HEK293 (cell line): ENCODE data around the gene ATF2.

ENCODE experiments used
- CTCF ChIP-seq: fragments of 450-650 bp; formaldehyde crosslinking; IDR thresholded peaks from 2 replicates; pipeline ENCODE4 v1.5.1; 2016; ENCODE audit warnings: missing biosample characterization, missing genetic modification characterization
- REST ChIP-seq: fragments of 450-650 bp; formaldehyde crosslinking; IDR thresholded peaks from 2 replicates; pipeline ENCODE4 v1.5.1; 2016; ENCODE audit warnings: missing biosample characterization, missing genetic modification characterization
- ZNF121 ChIP-seq: fragments of 450-650 bp; formaldehyde crosslinking; IDR thresholded peaks from 2 replicates; pipeline ENCODE4 v1.5.1; 2016; ENCODE audit warnings: missing biosample characterization, missing genetic modification characterization
- ZNF184 ChIP-seq: fragments of 450-650 bp; IDR thresholded peaks from 2 replicates; pipeline ENCODE4 v1.5.1; 2018; ENCODE audit warnings: missing biosample characterization, mild to moderate bottlenecking, missing genetic modification characterization
- ZNF624 ChIP-seq: fragments of 450-650 bp; formaldehyde crosslinking; IDR thresholded peaks from 2 replicates; pipeline ENCODE4 v1.5.1; 2017; ENCODE audit warnings: missing biosample characterization, missing genetic modification characterization
- ZSCAN18 ChIP-seq: fragments of 450-650 bp; formaldehyde crosslinking; IDR thresholded peaks from 2 replicates; pipeline ENCODE4 v1.5.1; 2016; ENCODE audit warnings: missing biosample characterization, missing genetic modification characterization
- ZSCAN5A ChIP-seq: fragments of 450-650 bp; formaldehyde crosslinking; IDR thresholded peaks from 2 replicates; pipeline ENCODE4 v1.5.1; 2016; ENCODE audit warnings: missing biosample characterization, missing genetic modification characterization

DNA sequence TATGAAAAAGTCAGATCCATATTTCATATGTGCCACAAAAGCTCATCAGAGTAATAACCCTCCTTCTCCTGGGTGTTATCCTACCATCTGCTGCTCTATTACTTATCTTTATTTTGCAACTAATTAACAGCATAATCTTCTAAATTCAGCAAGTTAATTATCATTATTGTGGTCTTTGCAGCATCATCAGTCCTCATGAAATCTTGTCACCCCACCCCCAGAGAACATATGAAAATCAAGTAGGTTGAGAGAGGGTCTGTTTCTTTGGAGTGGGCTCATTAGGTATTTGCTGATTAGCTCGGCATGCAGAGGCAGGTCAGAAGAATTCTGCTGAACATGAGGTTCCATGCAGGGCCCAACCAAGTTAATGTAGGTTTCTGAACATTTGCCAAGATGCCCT, 64.8 kb downstream of the ATF2 start:
- no peak for TF ChIP-seq CTCF
- no peak for TF ChIP-seq ZSCAN5A (tag by site-specific recombination)
- TF ChIP-seq ZNF121: no peak
- no peak for TF ChIP-seq ZNF184
- TF ChIP-seq ZNF624 (tag by site-specific recombination): no peak
- TF ChIP-seq REST (tag by site-specific recombination): no peak
- TF ChIP-seq ZSCAN18 (tag by site-specific recombination): no peak
